ENCODE data around the gene SLC10A3. TPM values are rescaled to one million over a fixed set of nuclear protein-coding genes. Genes with fewer than 3 reads are reported as not detected.

The SLC10A3 gene
- polyA plus RNA-seq, 3 donors = 25.3 to 33.1 (median 26.7) TPM

DNA sequence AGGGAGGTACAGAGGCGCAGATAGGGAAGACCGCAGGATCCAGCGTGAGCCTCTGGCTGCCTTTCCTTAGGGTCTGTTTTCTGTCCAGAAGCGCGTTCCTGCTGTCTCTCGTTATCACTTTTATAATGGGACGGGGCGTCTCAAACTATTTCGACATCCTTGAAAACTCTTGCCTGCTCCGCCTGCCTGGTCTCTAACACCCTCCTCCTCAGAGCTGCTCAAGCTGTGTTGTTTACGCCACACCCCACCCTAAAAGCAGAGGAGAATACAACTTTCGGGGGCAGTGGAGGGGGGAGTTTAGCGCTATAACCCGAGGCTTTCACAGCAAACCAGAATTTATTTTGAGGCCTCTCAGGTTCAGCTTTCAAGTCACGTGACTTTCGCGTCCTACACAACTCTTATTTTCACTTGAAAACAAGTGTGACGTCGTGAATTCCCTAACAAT is 26.2 kb upstream of the SLC10A3 start:
- Histone ChIP-seq H3K4me3 (replicated peaks in 1 of 3; ENCODE audit: low read depth in 2 of 3, low read length in 3 of 3) (peak overlapping the region; percentile 34 to 81 (median 59)), H4K20me1 (ENCODE audit: insufficient read depth, low read length) (no peaks in the 10 kb centered on the region), H3K9ac (ENCODE audit: insufficient read depth, low read length, poor library complexity, severe bottlenecking) (peak overlapping the region; percentile 61), H3K4me2 (replicated peaks; ENCODE audit: extremely low read depth, low read length, poor library complexity, severe bottlenecking) (peak overlapping the region; percentile 75), H3K27ac (ENCODE audit: low read depth in 1 of 2, low read length in 2 of 2) (peak overlapping the region; percentile 83 to 84), H3K9me3 (replicated peaks in 1 of 2; ENCODE audit: control insufficient read depth in 1 of 2, insufficient read depth in 1 of 2, low read length in 2 of 2) (peaks cover 0 to 10% of the 10 kb centered on the region in 2 donors), H3K79me2 (ENCODE audit: insufficient read depth, low read length) (peaks cover 3% of the 10 kb centered on the region), H3K36me3 (replicated peaks in 1 of 2; ENCODE audit: control insufficient read depth in 1 of 2, insufficient read depth in 2 of 2, low read length in 2 of 2) (no peaks in the 10 kb centered on the region), H2AFZ (ENCODE audit: insufficient read depth, low read depth, low read length, poor library complexity, severe bottlenecking) (peak overlapping the region; percentile 60), H3K4me1 (ENCODE audit: control insufficient read depth in 1 of 2, insufficient read depth in 2 of 2, low read length in 2 of 2) (peaks cover 13 to 14% of the 10 kb centered on the region in 2 donors), H3K27me3 (ENCODE audit: control insufficient read depth in 2 of 2, insufficient read depth in 2 of 2, low read length in 2 of 2) (no peaks in the 10 kb centered on the region)
- peak in 2 of 3 donors; percentile 14 to 21 for DNase-seq
- H3K36me3 Mint-ChIP-seq = peaks cover 0 to 2% of the 10 kb centered on the region in 2 donors
- peak overlapping the region; percentile 84 to 88 for H3K4me3 Mint-ChIP-seq
- peaks cover 11% of the 10 kb centered on the region for H3K4me1 Mint-ChIP-seq
- intact Hi-C loops (cut with micrococcal nuclease) = loop anchor here in 1 of 2 donors (5.0 kb wide), 1 partner anchor 109 kb away; the partner anchor contains the start of gene DNASE1L1
- peak overlapping the region; percentile 84 to 96 (median 90) for H3K27ac Mint-ChIP-seq
- TF ChIP-seq, protein P1, sequence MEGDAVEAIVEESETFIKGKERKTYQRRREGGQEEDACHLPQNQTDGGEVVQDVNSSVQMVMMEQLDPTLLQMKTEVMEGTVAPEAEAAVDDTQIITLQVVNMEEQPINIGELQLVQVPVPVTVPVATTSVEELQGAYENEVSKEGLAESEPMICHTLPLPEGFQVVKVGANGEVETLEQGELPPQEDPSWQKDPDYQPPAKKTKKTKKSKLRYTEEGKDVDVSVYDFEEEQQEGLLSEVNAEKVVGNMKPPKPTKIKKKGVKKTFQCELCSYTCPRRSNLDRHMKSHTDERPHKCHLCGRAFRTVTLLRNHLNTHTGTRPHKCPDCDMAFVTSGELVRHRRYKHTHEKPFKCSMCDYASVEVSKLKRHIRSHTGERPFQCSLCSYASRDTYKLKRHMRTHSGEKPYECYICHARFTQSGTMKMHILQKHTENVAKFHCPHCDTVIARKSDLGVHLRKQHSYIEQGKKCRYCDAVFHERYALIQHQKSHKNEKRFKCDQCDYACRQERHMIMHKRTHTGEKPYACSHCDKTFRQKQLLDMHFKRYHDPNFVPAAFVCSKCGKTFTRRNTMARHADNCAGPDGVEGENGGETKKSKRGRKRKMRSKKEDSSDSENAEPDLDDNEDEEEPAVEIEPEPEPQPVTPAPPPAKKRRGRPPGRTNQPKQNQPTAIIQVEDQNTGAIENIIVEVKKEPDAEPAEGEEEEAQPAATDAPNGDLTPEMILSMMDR (IDR thresholded peaks at IDR 0.05) = no peak
- peaks cover 0 to 8% (median 0%) of the 10 kb centered on the region in 3 donors for H3K27me3 Mint-ChIP-seq (ENCODE audit: low read depth in 3 of 3)
- WGBS (ENCODE audit: insufficient coverage) = 8% methylated on average over 8 of the region's 19 CpGs
- H3K9me3 Mint-ChIP-seq = peaks cover 0 to 26% (median 6%) of the 10 kb centered on the region in 7 donors

DNA sequence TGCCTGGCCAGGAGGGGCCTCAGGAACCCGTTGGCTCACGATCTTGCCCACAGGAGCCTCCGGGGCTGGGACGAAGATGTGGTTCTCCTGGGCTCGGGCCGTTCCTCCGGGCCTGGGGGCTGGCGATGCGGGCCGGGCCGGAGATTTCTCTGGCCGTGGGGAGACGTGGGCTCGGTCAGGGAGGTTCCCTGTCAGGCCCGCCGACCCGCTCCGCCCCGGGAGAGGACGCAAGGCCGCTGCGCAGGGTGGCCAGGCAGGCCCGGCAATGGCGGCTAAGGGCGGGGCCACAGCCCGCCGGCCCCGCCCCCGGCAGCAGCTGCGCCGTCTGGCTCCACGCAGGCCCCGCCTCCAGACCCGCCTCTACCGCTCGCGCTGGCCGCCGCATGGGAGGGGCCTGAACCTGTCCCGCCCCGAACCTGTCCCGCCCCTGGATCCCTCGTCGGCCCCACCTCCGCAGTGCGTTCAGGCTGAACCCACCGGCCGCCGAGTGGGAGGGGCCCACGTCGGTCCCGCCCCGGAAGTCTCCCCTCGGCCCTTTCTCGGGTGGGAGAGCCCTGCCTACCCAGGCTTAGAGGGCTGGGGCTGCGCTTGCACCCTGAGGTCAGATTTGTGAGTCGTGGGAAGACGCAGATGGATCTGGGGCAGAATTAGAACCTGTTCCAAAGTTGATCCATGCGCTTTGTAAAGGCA is 25.7 kb upstream of the SLC10A3 start, which contains the start of gene FAM3A:
TSS of gene FAM3A (minus strand) at position 267 of the 690 bp plus-strand sequence. CDS start 460 bp downstream, outside the sequence.
- H3K4me2 ChIP-seq (replicated peaks; ENCODE audit: extremely low read depth, low read length, poor library complexity, severe bottlenecking) = peak within 1 kb of the TSS; percentile 75
- no peaks in the 10 kb centered on the region for H4K20me1 ChIP-seq (ENCODE audit: insufficient read depth, low read length)
- H3K27ac ChIP-seq (ENCODE audit: low read depth in 1 of 2, low read length in 2 of 2) = peak within 1 kb of the TSS; percentile 83 to 84
- H3K4me3 ChIP-seq (replicated peaks in 1 of 3; ENCODE audit: low read depth in 2 of 3, low read length in 3 of 3) = peak within 1 kb of the TSS; percentile 61 to 81 (median 65)
- peak; percentile 77 to 82 (median 81) for DNase-seq
- H3K9ac ChIP-seq (ENCODE audit: insufficient read depth, low read length, poor library complexity, severe bottlenecking) = peak within 1 kb of the TSS; percentile 80
- H2AFZ ChIP-seq (ENCODE audit: insufficient read depth, low read depth, low read length, poor library complexity, severe bottlenecking) = peak within 1 kb of the TSS; percentile 61
- H3K4me3 Mint-ChIP-seq = peak within 1 kb of the TSS; percentile 84 to 88
- TF ChIP-seq, protein P1 (IDR thresholded peaks at IDR 0.05) = no peak
- H3K27me3 Mint-ChIP-seq (ENCODE audit: low read depth in 3 of 3) = peaks cover 0 to 8% (median 0%) of the 10 kb centered on the region in 3 donors
- intact Hi-C loops (cut with micrococcal nuclease) = loop anchor here in 1 of 2 donors (5.0 kb wide), 1 partner anchor 109 kb away; the partner anchor contains the start of gene DNASE1L1
- H3K9me3 ChIP-seq (replicated peaks in 1 of 2; ENCODE audit: control insufficient read depth in 1 of 2, insufficient read depth in 1 of 2, low read length in 2 of 2) = peaks cover 0 to 10% of the 10 kb centered on the region in 2 donors
- under 1% methylated on average over 48 of the region's 59 CpGs for WGBS (ENCODE audit: insufficient coverage)
- H3K4me1 Mint-ChIP-seq = peaks cover 11% of the 10 kb centered on the region
- H3K4me1 ChIP-seq (ENCODE audit: control insufficient read depth in 1 of 2, insufficient read depth in 2 of 2, low read length in 2 of 2) = peaks cover 13 to 14% of the 10 kb centered on the region in 2 donors
- peak within 1 kb of the TSS; percentile 84 to 96 (median 90) for H3K27ac Mint-ChIP-seq
- peaks cover 3% of the 10 kb centered on the region for H3K79me2 ChIP-seq (ENCODE audit: insufficient read depth, low read length)
- H3K27me3 ChIP-seq (ENCODE audit: control insufficient read depth in 2 of 2, insufficient read depth in 2 of 2, low read length in 2 of 2) = no peaks in the 10 kb centered on the region
- H3K36me3 Mint-ChIP-seq = peaks cover under 1 to 2% of the 10 kb centered on the region in 2 donors
- H3K9me3 Mint-ChIP-seq = peaks cover 0 to 26% (median 6%) of the 10 kb centered on the region in 7 donors
- no peaks in the 10 kb centered on the region for H3K36me3 ChIP-seq (replicated peaks in 1 of 2; ENCODE audit: control insufficient read depth in 1 of 2, insufficient read depth in 2 of 2, low read length in 2 of 2)
